GM13977 (cell line): ENCODE results near the gene BRD8.
A peak's percentile ranks its signal among the peaks of the same experiment; 100 is the strongest.

ENCODE experiments used
- DNase-seq: peaks from one replicate; pipeline ENCODE4 v3.0.0; 2012; ENCODE audit warnings: low spot score
- in situ Hi-C: fragments of 300-500 bp; cut with MboI; formaldehyde crosslinking; loops from one replicate; pipeline ENCODE4 v1.12.0; 2022; ENCODE audit warnings: low sequenced_read_pairs, low pct_unique_long_range_greater_than_20kb, mixed read lengths, inconsistent platforms; ENCODE audit not compliant: unreplicated experiment
- TF ChIP-seq, protein P1 (sequence below): IDR thresholded peaks from 2 replicates; pipeline ENCODE4 v1.5.1; 2012; ENCODE audit warnings: mild to moderate bottlenecking, control low read depth; ENCODE audit not compliant: insufficient read depth; ENCODE audit errors: extremely low read depth, missing control alignments

Gene BRD8, protein sequence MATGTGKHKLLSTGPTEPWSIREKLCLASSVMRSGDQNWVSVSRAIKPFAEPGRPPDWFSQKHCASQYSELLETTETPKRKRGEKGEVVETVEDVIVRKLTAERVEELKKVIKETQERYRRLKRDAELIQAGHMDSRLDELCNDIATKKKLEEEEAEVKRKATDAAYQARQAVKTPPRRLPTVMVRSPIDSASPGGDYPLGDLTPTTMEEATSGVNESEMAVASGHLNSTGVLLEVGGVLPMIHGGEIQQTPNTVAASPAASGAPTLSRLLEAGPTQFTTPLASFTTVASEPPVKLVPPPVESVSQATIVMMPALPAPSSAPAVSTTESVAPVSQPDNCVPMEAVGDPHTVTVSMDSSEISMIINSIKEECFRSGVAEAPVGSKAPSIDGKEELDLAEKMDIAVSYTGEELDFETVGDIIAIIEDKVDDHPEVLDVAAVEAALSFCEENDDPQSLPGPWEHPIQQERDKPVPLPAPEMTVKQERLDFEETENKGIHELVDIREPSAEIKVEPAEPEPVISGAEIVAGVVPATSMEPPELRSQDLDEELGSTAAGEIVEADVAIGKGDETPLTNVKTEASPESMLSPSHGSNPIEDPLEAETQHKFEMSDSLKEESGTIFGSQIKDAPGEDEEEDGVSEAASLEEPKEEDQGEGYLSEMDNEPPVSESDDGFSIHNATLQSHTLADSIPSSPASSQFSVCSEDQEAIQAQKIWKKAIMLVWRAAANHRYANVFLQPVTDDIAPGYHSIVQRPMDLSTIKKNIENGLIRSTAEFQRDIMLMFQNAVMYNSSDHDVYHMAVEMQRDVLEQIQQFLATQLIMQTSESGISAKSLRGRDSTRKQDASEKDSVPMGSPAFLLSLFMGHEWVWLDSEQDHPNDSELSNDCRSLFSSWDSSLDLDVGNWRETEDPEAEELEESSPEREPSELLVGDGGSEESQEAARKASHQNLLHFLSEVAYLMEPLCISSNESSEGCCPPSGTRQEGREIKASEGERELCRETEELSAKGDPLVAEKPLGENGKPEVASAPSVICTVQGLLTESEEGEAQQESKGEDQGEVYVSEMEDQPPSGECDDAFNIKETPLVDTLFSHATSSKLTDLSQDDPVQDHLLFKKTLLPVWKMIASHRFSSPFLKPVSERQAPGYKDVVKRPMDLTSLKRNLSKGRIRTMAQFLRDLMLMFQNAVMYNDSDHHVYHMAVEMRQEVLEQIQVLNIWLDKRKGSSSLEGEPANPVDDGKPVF

DNA sequence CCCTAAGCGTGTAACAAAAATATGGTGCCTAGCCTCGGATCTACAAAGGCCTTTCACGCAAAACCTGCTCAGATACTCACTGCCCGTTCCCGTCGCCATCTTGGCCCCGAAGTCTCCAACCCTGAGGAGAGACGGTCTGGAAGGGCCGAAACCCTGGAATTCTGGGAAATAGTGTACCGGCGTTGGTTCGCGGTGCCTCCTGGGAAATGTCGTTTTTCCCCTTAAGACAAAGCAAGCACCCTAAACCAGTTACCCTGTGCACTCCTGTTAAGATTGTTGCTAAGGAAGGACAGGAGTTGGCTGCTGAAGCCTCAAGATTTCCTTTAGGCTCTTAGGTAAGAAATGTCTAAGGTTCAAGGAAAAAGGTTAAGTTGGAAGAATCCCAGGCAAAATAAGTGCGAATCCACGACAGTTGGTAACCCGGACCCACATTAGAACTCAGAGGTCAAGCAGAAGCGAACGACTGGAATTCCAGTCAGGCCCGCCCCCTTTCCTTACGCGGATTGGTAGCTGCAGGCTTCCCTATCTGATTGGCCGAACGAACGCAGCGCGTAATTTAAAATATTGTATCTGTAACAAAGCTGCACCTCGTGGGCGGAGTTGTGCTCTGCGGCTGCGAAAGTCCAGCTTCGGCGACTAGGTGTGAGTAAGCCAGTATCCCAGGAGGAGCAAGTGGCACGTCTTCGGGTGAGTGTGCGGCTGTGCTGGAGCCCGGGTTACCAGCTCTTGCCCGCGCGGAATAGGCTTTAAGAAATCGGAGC is at the start of gene BRD8, which contains the start of gene KIF20A:
Gene BRD8, minus strand, starts transcription at position 115 of the 761 bp plus-strand sequence. Its CDS starts 16 bp downstream, at position 99.
Gene KIF20A, plus strand, starts transcription at position 597 of the 761 bp plus-strand sequence. CDS start 569 bp downstream, outside the sequence.
- in situ Hi-C loops: loop anchor here (25.0 kb wide), 1 partner anchor 234 kb away; no protein-coding TSS in a partner anchor
- TF ChIP-seq, protein P1, sequence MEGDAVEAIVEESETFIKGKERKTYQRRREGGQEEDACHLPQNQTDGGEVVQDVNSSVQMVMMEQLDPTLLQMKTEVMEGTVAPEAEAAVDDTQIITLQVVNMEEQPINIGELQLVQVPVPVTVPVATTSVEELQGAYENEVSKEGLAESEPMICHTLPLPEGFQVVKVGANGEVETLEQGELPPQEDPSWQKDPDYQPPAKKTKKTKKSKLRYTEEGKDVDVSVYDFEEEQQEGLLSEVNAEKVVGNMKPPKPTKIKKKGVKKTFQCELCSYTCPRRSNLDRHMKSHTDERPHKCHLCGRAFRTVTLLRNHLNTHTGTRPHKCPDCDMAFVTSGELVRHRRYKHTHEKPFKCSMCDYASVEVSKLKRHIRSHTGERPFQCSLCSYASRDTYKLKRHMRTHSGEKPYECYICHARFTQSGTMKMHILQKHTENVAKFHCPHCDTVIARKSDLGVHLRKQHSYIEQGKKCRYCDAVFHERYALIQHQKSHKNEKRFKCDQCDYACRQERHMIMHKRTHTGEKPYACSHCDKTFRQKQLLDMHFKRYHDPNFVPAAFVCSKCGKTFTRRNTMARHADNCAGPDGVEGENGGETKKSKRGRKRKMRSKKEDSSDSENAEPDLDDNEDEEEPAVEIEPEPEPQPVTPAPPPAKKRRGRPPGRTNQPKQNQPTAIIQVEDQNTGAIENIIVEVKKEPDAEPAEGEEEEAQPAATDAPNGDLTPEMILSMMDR: no peak
- DNase-seq: peak; percentile 88

DNA sequence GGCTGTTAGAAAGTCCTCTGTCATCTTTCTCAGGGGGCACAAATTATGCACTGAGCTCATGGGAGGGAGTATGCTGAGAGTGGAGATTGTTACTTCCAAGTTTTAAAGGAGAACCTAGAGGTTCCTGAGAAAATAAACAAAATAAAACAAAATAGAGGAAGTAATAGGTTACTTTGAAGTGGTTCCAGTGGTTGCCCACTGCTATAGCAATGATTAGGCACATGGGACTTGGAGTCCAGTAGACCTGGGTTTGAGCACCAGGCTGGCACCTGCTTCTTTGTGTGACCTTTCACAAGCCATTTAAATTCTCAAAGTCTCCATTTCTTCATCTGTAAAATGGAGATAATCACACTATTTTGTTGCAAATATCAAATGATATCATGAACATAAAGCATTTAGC is 48.5 kb upstream of the BRD8 start:
- TF ChIP-seq, protein P1: no peak
- DNase-seq: no peak
- in situ Hi-C loops: no loop called here

DNA sequence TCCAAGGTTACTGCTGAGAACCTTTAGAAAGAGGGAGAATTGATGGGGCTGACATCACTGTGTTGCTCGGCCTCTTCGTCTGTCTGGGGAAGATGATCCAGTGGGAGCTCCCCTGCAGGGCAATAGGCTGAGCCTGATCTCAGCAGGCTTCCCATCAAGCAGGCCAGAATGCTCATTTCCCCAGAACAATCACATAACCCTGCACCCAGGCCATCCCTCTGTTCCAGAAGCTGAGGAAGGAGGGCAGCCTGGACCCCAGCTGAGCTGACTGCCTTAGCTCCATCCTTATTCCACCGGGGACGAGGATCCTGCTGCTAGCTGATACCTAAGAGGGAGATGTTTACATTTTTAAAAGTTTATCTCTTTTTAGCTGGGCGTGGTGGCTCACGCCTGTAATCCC is 46.3 kb upstream of the BRD8 start:
- no peak for DNase-seq
- TF ChIP-seq, protein P1: no peak
- in situ Hi-C loops: no loop called here

DNA sequence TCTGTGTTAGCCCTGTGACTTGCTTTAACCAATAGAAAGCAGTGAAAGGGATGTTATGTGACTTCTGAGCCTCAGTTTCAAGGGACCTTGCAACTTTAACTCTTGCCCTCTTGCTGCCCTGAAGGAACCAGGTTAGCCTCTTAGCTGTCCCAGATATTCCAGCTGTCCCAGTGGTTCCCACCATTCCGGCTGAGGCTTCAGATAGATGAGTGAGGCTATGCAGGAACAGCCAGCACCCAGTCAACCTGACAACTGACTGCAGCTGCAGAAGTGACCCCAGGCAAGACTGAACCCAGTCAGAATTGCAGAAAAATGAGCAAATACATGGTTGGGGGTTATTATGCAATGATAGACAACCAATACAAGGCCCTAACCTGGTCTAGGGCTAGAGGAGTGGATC is 45.1 kb upstream of the BRD8 start:
- in situ Hi-C loops: no loop called here
- no peak for DNase-seq
- TF ChIP-seq, protein P1: no peak

DNA sequence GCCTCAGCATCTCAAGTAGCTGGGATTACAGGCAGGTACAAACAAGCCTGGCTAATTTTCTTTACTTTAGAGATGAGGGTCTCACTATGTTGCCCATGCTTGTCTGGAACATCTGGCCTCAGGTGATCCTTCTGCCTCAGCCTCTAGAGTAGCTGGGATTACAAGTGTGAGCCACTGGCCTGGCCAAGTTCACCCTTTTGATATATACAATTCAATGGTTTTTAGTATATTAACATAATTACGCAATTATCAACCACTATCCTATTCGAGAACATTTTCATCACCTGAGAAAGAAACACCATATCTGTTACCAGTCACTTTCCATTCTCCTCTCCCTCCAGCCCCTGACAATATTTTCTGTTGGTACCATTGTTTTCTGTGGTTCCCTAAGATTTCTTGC is 38.4 kb upstream of the BRD8 start:
- in situ Hi-C loops: no loop called here
- no peak for DNase-seq
- TF ChIP-seq, protein P1: no peak
